HG03280 (cell line): ENCODE data around the gene SEH1L.

Experiments used
- ATAC-seq: cut with Tn5 transposase; IDR thresholded peaks from one replicate; pipeline ENCODE4 v1.9.1; 2021; ENCODE audit warnings: mild to moderate bottlenecking, moderate library complexity; ENCODE audit not compliant: unreplicated experiment

The SEH1L gene

GRCh38 chr18:13032173-13032572 is 84.4 kb downstream of the SEH1L start:
- ATAC-seq: no peak

DNA sequence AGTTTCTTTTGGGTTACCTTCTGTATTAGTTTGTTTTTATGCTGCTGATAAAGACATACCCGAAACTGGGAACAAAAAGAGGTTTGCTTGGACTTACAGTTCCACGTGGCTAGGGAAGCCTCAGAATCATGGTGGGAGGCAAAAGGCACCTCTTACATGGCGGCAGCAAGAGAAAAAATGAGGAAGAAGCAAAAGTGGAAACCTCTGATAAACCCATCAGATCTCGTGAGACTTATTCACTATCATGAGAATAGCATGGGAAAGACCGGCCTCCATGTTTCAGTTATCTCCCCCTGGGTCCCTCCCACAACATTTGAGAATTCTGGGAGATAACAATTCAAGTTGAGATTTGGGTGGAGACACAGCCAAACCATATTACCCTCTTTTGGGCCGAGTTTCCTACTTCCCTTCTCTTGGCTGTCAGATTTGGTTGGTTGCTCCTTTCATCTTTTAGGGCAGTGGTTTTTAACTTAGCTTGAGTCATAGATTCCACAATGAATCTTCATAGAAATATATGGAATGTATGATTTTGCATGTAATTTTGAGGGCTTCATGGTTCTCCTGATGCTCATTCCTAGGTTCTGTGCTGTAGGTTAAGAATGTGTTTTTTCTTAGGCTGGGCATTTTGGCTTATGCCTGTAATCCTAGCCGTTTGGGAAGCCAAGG is 87.6 kb downstream of the SEH1L start:
- ATAC-seq: no peak

DNA sequence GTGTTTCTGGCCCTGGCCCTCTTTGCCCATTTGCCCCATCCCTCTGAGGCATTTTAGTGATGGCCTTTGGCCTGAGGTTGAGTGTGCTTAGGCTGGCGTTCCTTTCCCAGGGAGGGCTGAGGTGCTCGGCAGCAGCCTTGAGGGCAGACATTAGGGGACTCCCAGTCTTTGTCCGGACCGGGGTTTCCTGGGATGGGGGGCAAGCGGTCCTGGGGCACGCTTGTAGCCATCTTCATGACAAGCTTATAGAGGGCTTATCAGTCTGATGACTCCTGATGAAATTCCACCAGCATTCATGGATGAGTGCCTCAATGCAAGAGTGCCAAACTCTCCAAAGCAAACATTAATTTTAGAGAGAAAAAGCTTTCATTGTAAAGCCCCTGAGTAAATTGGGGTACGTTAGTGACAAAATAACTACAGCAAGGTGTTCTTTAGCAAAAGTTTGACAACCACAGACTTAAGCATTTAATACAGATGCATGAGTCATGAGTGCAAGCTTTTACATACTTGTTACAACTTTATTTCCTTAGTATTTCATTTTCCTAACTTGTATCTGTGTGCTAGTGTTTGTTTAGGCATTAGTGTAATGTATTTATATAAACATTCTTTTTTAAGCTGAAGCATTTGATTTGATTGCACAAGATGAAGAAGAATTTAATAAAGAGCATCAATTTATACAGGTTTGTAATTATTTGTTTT is 89.0 kb downstream of the SEH1L start:
- no peak for ATAC-seq
